Hippocampal formation (tissue), 2 donors: Measurements from ENCODE around the gene SH3RF1.
A peak's percentile ranks its signal among the peaks of the same experiment; 100 is the strongest.

Experiments
- DNase-seq, 2 donors: peaks; one replicate each; lab custom pipeline; 2025; lab: John Stamatoyannopoulos, UW

Gene SH3RF1

GRCh38 chr4:169133932-169134331, 136.8 kb downstream of the SH3RF1 start:
- no peak for DNase-seq

- no peak for DNase-seq
Observed at GRCh38 chr4:169132561-169133305, 138.0 kb downstream of the SH3RF1 start.

DNA sequence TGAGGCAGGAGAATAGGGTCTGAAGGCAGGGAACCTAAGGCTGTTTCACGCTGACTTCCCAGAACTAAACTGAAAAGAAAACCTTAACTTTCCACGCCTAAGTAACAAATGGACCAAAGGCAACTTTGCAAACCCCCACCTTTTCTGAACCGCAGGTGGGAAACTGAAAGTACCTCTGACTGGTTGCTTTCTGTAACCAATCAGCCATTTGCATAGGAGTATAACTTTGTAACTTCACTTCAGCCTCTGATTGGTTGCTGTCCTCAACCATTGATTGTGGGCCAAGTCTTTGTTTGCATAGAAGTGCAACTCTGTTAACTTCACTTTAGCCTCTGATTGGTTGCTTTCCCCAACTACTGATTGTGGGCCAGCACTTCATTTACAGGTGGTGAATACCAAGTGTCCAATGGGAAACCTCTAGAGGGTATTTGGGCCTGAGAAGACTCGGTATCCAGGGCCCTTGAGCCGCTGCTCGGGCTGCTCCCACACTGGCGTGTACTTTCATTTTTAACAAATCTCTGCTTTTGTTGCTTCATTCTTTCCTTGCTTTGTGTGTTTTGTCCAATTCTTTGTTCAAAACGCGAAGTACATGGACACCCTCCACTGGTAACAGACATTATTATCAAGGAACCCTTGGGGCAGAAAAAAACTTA, 139.1 kb downstream of the SH3RF1 start:
- DNase-seq: no peak

- DNase-seq: no peak
Observed at GRCh38 chr4:169128902-169129301, 141.9 kb downstream of the SH3RF1 start.

GRCh38 chr4:169127314-169127713, 143.4 kb downstream of the SH3RF1 start:
- DNase-seq: no peak

DNA sequence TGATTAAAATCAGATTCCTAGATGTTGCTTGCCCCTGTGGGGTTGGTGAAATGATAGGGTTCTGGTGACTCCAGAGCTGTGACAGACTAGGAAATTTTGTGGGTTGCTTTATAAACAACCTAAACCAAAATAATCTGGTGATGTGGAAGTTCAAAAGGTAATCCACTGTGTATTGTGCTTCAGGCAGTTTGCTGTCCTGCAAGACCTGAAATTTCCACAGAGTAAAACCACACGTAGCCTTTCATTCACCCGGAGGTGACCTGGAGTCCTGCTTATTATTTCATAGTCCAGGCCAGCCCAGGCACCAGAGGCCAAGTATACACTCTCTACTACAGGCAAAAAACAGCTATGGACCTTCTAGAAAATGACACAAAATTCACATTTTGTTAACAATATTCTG, 146.1 kb downstream of the SH3RF1 start:
- no peak for DNase-seq

GRCh38 chr4:169122422-169122821, 148.3 kb downstream of the SH3RF1 start:
- no peak for DNase-seq

- no peak for DNase-seq
Observed at GRCh38 chr4:169121861-169122382, 148.8 kb downstream of the SH3RF1 start.

GRCh38 chr4:169120624-169121023, 150.1 kb downstream of the SH3RF1 start:
- DNase-seq: no peak

DNA sequence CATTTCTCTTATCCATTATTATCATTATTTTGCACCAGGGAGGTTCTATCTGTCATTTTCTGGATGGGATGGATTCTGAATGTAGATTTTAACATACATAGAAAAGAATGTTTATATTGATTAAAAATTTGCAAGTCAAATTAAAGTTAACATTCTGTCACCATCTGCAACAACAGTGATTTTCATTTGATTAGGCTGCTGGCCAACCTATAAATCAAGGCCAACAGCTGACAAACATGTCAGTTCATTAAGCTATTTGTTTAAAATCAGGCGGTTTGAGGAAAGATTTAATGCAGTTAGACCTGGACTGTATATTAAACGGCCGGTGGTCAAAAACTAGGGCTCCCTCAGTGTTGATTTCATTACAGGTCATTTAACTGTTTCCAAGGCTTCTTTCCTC, 151.2 kb downstream of the SH3RF1 start:
- no peak for DNase-seq

GRCh38 chr4:169117591-169118081, 153.1 kb downstream of the SH3RF1 start:
- no peak for DNase-seq

DNA sequence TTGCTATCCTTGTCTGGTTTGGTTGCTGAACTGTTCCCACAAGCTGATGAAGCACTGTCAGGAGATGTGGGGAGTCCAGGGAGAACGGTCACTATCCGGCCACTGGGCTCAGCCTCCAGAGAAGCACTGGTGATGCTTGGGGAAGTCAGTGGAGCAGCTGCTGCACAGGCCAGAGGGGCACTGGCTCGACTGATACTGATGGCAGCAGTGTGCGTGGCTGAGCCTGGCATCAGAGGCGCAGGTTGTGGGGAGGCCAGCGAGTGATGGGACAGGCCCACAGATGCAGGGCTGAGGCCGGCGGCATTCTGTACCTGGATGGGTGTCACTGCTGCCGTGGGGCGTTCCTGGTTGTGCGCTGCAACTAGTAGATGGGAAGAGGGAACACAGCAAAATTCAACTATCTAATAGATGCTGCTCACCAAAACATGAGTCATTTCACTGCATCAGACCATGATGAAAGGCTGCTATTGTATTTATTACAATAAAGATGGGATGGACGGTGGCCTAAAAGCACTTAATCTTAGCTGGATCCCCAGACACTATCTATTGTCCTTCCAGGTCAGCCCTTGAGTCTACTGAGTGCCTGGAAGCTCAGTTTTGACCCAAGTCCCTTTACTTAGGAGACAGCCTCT, 154.4 kb downstream of the SH3RF1 start:
- peak; percentile 27 to 47 for DNase-seq

DNA sequence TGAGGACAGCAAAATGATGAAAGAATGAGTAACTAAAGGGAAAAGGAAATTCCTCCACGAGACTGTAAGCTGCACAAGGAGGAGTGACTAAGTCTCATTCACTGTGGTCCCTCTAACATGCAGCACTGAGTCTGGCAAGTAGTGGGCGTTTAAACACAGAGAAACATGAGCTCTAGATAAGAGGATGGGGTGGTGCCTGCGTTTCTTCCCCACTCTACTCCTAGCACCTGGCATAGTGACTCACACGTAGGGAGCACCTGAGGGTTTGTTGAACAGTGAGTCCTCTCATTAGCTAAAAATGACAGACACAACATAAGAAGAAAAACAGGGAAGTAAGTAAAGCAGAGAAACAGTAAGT, 154.9 kb downstream of the SH3RF1 start:
- no peak for DNase-seq

DNA sequence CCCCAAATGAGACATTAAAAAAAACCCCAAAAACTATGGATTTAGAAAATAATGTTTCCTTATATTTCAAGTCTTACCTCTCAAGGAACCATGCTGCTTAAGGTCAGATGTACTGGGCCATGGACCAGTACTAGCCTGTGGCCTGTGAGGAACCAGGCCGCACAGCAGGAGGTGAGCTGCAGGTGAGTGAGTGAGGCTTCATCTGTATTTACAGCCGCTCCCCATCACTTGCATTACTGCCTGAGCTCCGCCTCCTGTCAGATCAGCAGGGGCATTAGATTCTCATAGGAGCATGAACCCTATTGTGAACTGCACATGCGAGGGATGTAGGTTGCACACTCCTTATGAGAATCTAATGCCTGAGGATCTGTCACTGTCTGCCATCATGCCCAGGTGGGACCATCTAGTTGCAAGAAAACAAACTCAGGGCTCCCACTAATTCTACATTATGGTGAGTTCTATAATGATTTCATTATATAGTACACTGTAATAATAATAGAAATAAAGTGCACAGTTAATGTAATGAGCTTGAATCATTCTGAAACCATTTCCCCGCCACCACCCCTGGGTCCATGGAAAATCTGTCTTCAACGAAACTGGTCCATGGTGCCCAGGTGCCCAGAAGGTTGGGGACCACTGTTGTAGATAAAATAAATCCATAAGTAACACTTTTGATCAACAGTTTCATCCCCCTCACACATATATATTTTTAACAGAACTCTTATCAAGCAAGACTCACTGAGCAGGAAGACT, 155.4 kb downstream of the SH3RF1 start:
- no peak for DNase-seq

- DNase-seq: no peak
Observed at GRCh38 chr4:169114341-169114974, 156.3 kb downstream of the SH3RF1 start.

DNA sequence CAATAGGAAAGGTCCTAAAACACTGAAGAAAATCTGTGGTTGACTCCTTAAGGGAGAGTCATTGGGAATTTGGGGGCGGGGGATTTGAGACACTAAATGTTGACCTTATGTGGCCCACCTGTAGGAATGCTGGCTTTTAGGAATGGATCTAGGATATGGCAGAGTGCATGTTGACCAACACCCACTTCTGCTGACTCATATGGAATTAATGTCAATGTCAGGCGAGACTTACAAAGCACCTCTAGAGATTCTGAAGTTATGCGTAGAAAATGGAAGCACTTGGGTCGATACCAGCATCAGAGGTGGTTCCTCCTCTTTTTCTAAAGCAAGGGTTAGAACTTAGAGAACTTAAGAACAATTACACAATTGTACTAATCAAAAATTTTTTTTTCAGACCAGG, 160.1 kb downstream of the SH3RF1 start:
- no peak for DNase-seq

DNA sequence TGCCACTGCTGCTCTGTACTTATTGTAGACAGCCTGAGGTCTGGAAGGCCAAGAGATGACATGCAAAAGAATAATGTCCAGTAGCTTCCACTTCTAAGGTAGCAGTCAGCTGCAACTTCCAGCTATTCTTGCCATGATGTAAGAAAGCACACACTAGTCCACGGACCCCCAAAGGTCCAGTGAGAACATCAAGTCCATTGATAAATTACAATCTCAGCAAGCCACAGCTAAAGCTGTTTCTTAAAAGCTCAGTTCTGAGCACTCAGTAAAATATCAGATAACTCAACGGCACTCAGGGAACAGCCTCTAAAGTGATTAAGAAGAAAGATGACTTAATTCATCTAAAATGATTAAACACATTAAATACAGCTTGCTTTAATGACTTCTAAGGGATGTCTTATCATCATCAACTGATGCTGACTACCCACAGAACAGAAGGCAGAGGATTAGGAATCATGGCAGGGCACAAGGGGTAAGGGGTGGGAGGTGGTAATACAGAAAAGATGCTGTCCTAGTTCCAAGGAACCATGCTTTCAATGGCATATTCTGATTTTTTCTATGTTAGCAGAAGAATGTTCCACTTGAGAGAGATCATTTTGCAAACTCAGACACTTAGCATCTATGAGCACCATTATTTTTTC, 161.6 kb downstream of the SH3RF1 start:
- DNase-seq: no peak

GRCh38 chr4:169108303-169108702, 162.5 kb downstream of the SH3RF1 start:
- no peak for DNase-seq

GRCh38 chr4:169107528-169107927, 163.2 kb downstream of the SH3RF1 start:
- no peak for DNase-seq

DNA sequence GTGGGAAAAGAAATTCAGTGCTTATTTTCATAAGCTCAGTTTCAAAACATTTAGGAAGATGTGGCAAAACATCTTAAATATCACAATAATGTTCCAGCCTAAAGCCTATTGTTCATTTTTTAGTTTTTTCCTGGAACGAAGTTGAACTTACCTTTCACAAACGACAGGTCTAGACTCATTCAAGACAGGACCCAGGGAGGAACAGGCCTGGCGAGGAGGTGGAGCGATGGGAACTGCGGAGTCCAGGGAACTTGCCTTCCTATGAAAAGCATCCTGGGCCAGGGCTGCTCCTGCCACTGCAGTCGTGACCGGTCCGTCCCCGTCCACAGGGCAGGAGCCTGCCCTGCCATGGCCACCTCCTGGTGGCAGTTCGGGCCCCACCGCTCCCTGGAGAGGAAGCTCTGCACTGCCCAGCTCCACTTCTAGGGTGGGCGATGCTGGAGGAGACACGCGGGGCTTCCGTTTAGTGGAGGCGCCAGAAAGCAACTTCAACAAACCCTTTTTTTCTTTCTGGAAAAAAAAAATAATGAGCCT, 164.0 kb downstream of the SH3RF1 start:
- DNase-seq: no peak

DNA sequence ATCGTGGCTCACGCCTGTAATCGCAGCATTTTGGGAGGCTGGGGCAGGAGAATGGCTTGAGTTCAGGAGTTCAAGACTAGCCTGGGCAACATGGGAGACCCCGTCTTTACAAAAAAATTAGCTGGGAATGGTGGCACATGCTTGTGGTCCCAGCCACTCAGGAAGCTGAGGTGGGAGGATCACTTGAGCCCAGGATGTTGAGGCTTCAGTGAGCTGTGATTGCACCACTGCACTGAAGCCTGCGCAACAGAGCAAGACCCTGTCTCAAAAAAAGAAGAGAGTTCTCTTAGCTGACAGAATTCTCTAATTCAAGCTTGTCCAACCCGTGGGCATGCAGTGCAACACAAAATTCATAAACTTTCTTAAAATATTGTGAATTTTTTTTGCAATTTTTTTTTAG, 165.1 kb downstream of the SH3RF1 start:
- DNase-seq: no peak
